OCI-LY1 (cell line): ENCODE measurements around the gene ZNF30.

Experiments
- H2AFZ ChIP-seq: fragments of 200-600 bp; sonication (generic), shearing (Covaris generic); 2 replicates; pipeline ENCODE4 v1.6.0; 2014; ENCODE audit warnings: antibody characterized with exemption, mild to moderate bottlenecking, low read length
- H3F3A ChIP-seq: fragments of 200-600 bp; sonication (generic), shearing (Covaris generic); 2 replicates; pipeline ENCODE4 v1.6.0; 2014; ENCODE audit warnings: mild to moderate bottlenecking, antibody characterized with exemption, low read length, moderate library complexity; ENCODE audit not compliant: insufficient read depth
- H3K27ac ChIP-seq: fragments of 200-600 bp; sonication (generic); 2 replicates; pipeline ENCODE4 v1.5.1; 2014; ENCODE audit warnings: low read length, mixed run types, mild to moderate bottlenecking, low read depth; ENCODE audit not compliant: poor library complexity, severe bottlenecking
- H3K27me3 ChIP-seq: fragments of 200-600 bp; sonication (generic); 2 replicates; pipeline ENCODE4 v1.6.0; 2014; ENCODE audit warnings: antibody characterized with exemption, mild to moderate bottlenecking, low read length, moderate library complexity; ENCODE audit not compliant: insufficient read depth
- H3K36me3 ChIP-seq: fragments of 200-600 bp; sonication (generic); 2 replicates; pipeline ENCODE4 v1.6.1; 2014; ENCODE audit warnings: mild to moderate bottlenecking, antibody characterized with exemption, low read length, moderate library complexity, mixed read lengths; ENCODE audit not compliant: insufficient read depth
- H3K4me1 ChIP-seq: fragments of 200-600 bp; sonication (generic); 2 replicates; pipeline ENCODE4 v1.5.1; 2014; ENCODE audit warnings: mild to moderate bottlenecking, low read length, moderate library complexity; ENCODE audit not compliant: insufficient read depth, severe bottlenecking
- H3K4me2 ChIP-seq: fragments of 200-600 bp; sonication (generic), shearing (Covaris generic); 2 replicates; pipeline ENCODE4 v1.6.1; 2014; ENCODE audit warnings: low read length
- H3K4me3 ChIP-seq: fragments of 200-600 bp; sonication (generic); 2 replicates; pipeline ENCODE4 v1.5.1; 2014; ENCODE audit warnings: low read length, low read depth, mild to moderate bottlenecking, mixed read lengths; ENCODE audit not compliant: poor library complexity, severe bottlenecking
- H3K79me2 ChIP-seq: fragments of 200-600 bp; shearing (Covaris generic); 2 replicates; pipeline ENCODE4 v1.6.1; 2016; ENCODE audit warnings: mixed run types, low read length, mixed read lengths; ENCODE audit not compliant: insufficient read depth
- H3K9ac ChIP-seq: fragments of 200-600 bp; sonication (generic), shearing (Covaris generic); 2 replicates; pipeline ENCODE4 v1.6.1; 2014; ENCODE audit warnings: mild to moderate bottlenecking, low read length, mixed read lengths
- H3K9me2 ChIP-seq: fragments of 200-600 bp; sonication (generic), shearing (Covaris generic); 2 replicates; pipeline ENCODE4 v1.6.1; 2014; ENCODE audit warnings: low read depth, mild to moderate bottlenecking, low read length, mixed read lengths
- H3K9me3 ChIP-seq: fragments of 200-600 bp; shearing (Covaris generic); 2 replicates; pipeline ENCODE4 v1.6.1; 2014; ENCODE audit warnings: low read length, mixed read lengths
- H4K20me1 ChIP-seq: fragments of 200-600 bp; sonication (generic), shearing (Covaris generic); 2 replicates; pipeline ENCODE4 v1.6.0; 2016; ENCODE audit warnings: mild to moderate bottlenecking, low read length; ENCODE audit not compliant: insufficient read depth
- CTCF ChIP-seq: fragments of 200-600 bp; sonication (generic), shearing (Covaris generic); IDR thresholded peaks from 2 replicates; pipeline ENCODE4 v1.5.1; 2017; ENCODE audit warnings: mild to moderate bottlenecking, antibody characterized with exemption, low read length, moderate library complexity, mixed read lengths
- EZH2 ChIP-seq: fragments of 200-600 bp; sonication (generic), shearing (Covaris generic); IDR thresholded peaks from 2 replicates; pipeline ENCODE4 v1.8.0; 2017; ENCODE audit warnings: borderline replicate concordance, mixed run types, mild to moderate bottlenecking, antibody characterized with exemption, low read length, moderate library complexity, mixed read lengths

The ZNF30 gene

GRCh38 chr19:34926685-34927375 lies at the start of gene ZNF30:
ZNF30 (plus strand) TSS chr19:34926903; CDS start chr19:34929948, 3,045 bp downstream.
- Histone ChIP-seq H2AFZ (no peak within 1 kb of the TSS), H3K79me2 (no peaks in the 10 kb centered on the region), H3K36me3 (no peaks in the 10 kb centered on the region), H3K4me1 (no peaks in the 10 kb centered on the region), H3K4me3 (no peak within 1 kb of the TSS), H3K27ac (no peak within 1 kb of the TSS), H4K20me1 (no peaks in the 10 kb centered on the region), H3K9me3 (no peaks in the 10 kb centered on the region), H3K9me2 (no peaks in the 10 kb centered on the region), H3K4me2 (no peak within 1 kb of the TSS), H3K27me3 (no peaks in the 10 kb centered on the region; the same call in 1 of the 2 replicates), H3F3A (no peaks in the 10 kb centered on the region), H3K9ac (no peak within 1 kb of the TSS)
- TF ChIP-seq CTCF, result no peak
- TF ChIP-seq EZH2, result no peak

GRCh38 chr19:34879563-34879962 lies 47.1 kb upstream of the ZNF30 start:
- Histone ChIP-seq H2AFZ (no peak overlapping the region), H3K27ac (no peak overlapping the region), H3K9me3 (no peaks in the 10 kb centered on the region), H3K4me1 (no peaks in the 10 kb centered on the region), H3K36me3 (no peaks in the 10 kb centered on the region), H3K9ac (no peak overlapping the region), H3K27me3 (no peaks in the 10 kb centered on the region), H3F3A (no peaks in the 10 kb centered on the region), H3K4me3 (no peak overlapping the region), H4K20me1 (no peaks in the 10 kb centered on the region), H3K79me2 (no peaks in the 10 kb centered on the region), H3K9me2 (no peaks in the 10 kb centered on the region), H3K4me2 (no peak overlapping the region)
- TF ChIP-seq CTCF, result no peak
- no peak for TF ChIP-seq EZH2

GRCh38 chr19:34880034-34880433 lies 46.7 kb upstream of the ZNF30 start:
- Histone ChIP-seq H3K4me3 (no peak overlapping the region), H3K4me2 (no peak overlapping the region), H3K9ac (no peak overlapping the region), H3K27ac (no peak overlapping the region), H2AFZ (no peak overlapping the region), H4K20me1 (no peaks in the 10 kb centered on the region), H3K79me2 (no peaks in the 10 kb centered on the region), H3K27me3 (no peaks in the 10 kb centered on the region), H3K4me1 (no peaks in the 10 kb centered on the region), H3K9me2 (no peaks in the 10 kb centered on the region), H3K9me3 (no peaks in the 10 kb centered on the region), H3K36me3 (no peaks in the 10 kb centered on the region), H3F3A (no peaks in the 10 kb centered on the region)
- TF ChIP-seq CTCF (no peak), EZH2 (no peak)
